Activated CD4-positive, alpha-beta T cell treated with anti-CD3 and anti-CD28 coated beads for 36 hours (primary cell): ENCODE data around the gene ACTG2. TPM values are rescaled to one million over a fixed set of nuclear protein-coding genes. Genes with fewer than 3 reads are reported as not detected.

Source experiments
- ATAC-seq: fragments of 200-7000 bp; cut with Tn5 transposase; one replicate; pipeline ENCODE4 v1.10.0; 2021; ENCODE audit warnings: mild to moderate bottlenecking, moderate library complexity
- CTCF ChIA-PET: fragments of 350-600 bp; sonication (Branson Sonifier 250); formaldehyde crosslinking; loops from one replicate; lab custom pipeline; 2021; ENCODE audit warnings: antibody characterized with exemption; lab: Charles Lee
- POLR2A ChIA-PET: fragments of 350-600 bp; sonication (Branson Sonifier 250); formaldehyde crosslinking; loops from one replicate; lab custom pipeline; 2021; ENCODE audit warnings: antibody characterized with exemption, inconsistent platforms; lab: Charles Lee
- DNase-seq: peaks from one replicate; pipeline ENCODE4 v3.0.0-alpha.2; 2020
- H3K27ac Mint-ChIP-seq: one replicate; pipeline ENCODE4 v1.8.0; 2021; ENCODE audit warnings: mixed read lengths
- H3K27me3 Mint-ChIP-seq: one replicate; pipeline ENCODE4 v1.8.0; 2021; ENCODE audit warnings: mixed read lengths
- H3K36me3 Mint-ChIP-seq: one replicate; pipeline ENCODE4 v1.8.0; 2021; ENCODE audit warnings: low read depth, mixed read lengths
- H3K4me1 Mint-ChIP-seq: one replicate; pipeline ENCODE4 v1.8.0; 2021; ENCODE audit warnings: mixed read lengths
- H3K4me3 Mint-ChIP-seq: one replicate; pipeline ENCODE4 v1.8.0; 2021; ENCODE audit warnings: mild to moderate bottlenecking, moderate library complexity, mixed read lengths
- H3K9me3 Mint-ChIP-seq: one replicate; pipeline ENCODE4 v1.8.0; 2021; ENCODE audit warnings: low read depth, mixed read lengths
- intact Hi-C, 2 experiments: fragments of 100-400 bp; cut with DNase I in 1 of 2; cut with micrococcal nuclease in 1 of 2; formaldehyde crosslinking; loops; one replicate each; pipeline versions ENCODE4 v1.14.2 to v1.15.1; 2022 to 2024; cut with DNase I, micrococcal nuclease
- total RNA-seq, 2 experiments: library from RNA; stranded (reverse); gene quantifications; one replicate each; pipeline ENCODE4 v1.2.3, GENCODE V29; 2021

ACTG2 gene
- total RNA-seq, 2 experiments from 2014 or later = 0.14 TPM; not detected in 1

DNA sequence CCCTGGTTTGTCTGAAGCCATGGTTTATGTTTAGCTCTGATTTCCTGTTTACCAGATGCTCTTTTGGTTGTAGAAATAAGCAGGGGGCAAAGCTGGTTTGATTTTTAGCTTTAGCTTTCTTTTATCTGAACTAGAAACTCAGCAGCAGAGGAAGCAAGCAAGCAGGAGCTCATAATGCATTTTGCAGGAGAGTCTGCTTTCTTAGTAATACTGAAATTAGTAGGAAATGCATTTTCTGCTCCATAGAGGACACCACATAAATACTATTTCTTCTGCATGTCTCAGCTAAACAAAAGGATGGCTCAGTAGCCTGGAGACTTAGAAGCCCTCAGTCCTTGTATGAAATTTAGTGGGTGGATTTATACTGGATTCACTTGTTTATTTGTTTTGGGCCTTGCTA lies 57.0 kb downstream of the ACTG2 start:
- DNase-seq = no peak
- H3K4me1 Mint-ChIP-seq = peaks cover 81% of the 10 kb centered on the region
- ATAC-seq = peak; percentile 42
- H3K27ac Mint-ChIP-seq = no peak overlapping the region
- ChIA-PET CTCF (interaction anchor here (1.1 to 1.5 kb wide), 6 partner anchors 8 to 202 kb away, joined by 3 to 6 read pairs (median 4); no protein-coding TSS in a partner anchor), POLR2A (interaction anchor here (1.2 kb wide), 1 partner anchor 14 kb away, joined by 3 read pairs; no protein-coding TSS in a partner anchor)
- H3K27me3 Mint-ChIP-seq = no peaks in the 10 kb centered on the region
- no peaks in the 10 kb centered on the region for H3K9me3 Mint-ChIP-seq
- H3K36me3 Mint-ChIP-seq = peaks cover 57% of the 10 kb centered on the region
- H3K4me3 Mint-ChIP-seq = no peak overlapping the region
- intact Hi-C loops = no loop called here

DNA sequence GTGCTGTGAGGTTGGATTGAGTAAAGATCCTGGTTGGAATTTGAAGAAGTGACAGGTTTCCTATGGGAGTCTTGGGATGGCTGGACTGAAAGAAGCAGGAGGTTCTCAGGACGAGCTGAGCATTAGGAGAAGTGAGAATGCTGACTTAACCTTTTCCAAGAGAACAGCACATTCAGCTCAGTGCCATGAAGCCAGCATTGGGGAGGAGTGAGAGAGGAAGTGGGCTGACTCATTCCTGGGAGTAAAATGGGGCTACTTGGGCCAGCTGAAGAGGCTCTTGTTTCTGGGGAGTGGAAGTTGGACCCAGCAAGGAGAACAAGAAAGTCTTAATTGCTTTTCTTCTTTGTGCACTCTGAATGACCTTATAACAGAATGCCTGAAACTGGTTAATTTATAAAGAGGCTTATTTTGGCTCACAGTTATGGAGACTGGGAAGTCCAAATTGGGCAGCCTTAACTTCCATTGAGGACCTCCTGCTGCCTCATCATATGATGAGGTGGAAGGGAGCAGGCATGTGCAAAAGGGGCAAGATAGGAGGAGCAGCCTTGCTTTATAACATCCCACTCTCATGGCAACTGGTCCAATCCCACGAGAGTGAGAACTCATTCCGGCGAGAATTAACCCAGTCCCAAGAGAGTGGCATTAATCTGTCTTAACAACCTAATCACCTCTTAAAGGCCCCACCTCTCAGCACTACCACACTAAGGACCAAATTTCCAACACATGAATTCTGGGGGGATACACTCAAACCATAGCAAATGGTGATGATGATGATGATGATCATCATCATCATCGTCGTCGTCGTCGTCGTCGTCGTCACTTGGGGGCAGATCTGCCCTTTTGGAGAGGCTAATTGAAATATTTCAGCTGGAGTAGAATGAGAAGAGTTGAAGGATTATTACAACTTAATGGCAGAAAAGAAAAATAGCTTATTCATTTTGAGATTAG lies 60.0 kb downstream of the ACTG2 start:
- Mint-ChIP-seq H3K4me1 (peaks cover 63% of the 10 kb centered on the region), H3K27ac (peak overlapping the region; percentile 77), H3K9me3 (no peaks in the 10 kb centered on the region), H3K36me3 (peaks cover 65% of the 10 kb centered on the region), H3K4me3 (peak overlapping the region; percentile 6), H3K27me3 (no peaks in the 10 kb centered on the region)
- DNase-seq = no peak
- ChIA-PET POLR2A (no interaction called here), CTCF (interaction anchor here (0.7 to 1.5 kb wide), 2 partner anchors 17 to 29 kb away, joined by 3 to 6 read pairs; no protein-coding TSS in a partner anchor)
- ATAC-seq = no peak
- intact Hi-C loops = no loop called here

DNA sequence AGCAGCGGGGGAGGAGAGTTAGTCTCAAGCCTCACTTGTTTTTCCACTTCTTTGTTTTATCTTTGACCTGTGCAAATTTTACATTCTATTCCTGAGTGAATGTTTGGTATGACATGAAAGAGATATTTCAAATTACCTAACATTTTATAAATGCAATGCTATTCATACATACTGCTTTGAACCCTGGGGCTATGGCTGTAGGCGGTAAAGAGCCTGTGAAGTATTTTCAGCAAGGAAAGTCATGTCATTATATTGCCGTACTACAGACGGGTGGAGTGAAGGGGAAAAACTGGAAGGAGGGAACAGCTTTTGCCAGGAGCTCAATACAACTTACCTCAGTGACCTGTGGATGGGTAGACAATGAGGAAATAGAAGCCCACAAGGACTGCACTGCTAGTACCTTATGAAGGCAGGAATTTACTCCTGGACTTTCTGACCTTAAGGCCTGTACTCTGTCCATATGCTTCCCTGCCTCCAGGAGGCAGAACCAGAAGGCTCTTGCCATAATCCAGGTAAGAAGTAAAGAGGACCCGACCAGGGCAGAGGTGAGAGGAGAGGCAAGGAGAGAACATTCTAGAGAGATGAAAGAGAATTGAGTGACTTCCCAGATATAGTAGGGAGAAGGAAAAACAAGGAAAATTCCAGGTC lies 63.5 kb downstream of the ACTG2 start:
- no peak for ATAC-seq
- H3K9me3 Mint-ChIP-seq = no peaks in the 10 kb centered on the region
- peaks cover 36% of the 10 kb centered on the region for H3K4me1 Mint-ChIP-seq
- intact Hi-C loops = no loop called here
- no peaks in the 10 kb centered on the region for H3K27me3 Mint-ChIP-seq
- ChIA-PET POLR2A (no interaction called here), CTCF (interaction anchor here (1.6 kb wide), 1 partner anchor 12 kb away, joined by 4 read pairs; no protein-coding TSS in a partner anchor)
- DNase-seq = no peak
- no peak overlapping the region for H3K27ac Mint-ChIP-seq
- H3K4me3 Mint-ChIP-seq = no peak overlapping the region
- peaks cover 67% of the 10 kb centered on the region for H3K36me3 Mint-ChIP-seq

DNA sequence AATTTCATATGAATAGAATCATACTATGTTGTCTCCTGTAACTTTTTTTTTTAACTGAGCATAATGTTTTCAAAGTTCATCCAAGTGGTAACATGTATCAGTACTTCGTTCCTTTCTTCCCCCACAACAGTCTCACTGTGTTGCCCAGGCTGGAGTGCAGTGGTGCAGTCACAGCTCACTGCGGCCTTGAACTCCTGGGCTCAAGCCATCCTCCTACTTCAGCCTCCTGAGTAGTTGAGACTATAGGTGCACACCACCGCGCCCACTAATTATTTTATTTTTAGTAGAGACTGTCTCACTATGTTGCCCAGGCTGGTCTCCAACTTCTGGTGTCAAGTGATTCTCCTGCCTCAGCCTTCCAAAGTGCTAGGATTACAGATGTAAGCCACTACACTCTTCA lies 68.5 kb downstream of the ACTG2 start:
- ATAC-seq = no peak
- Mint-ChIP-seq H3K36me3 (peaks cover 45% of the 10 kb centered on the region), H3K4me3 (no peak overlapping the region), H3K9me3 (peaks cover 5% of the 10 kb centered on the region), H3K4me1 (peaks cover 45% of the 10 kb centered on the region), H3K27ac (no peak overlapping the region), H3K27me3 (no peaks in the 10 kb centered on the region)
- POLR2A ChIA-PET = no interaction called here
- intact Hi-C loops = no loop called here
- no peak for DNase-seq
- CTCF ChIA-PET = interaction anchor here (0.8 kb wide), 1 partner anchor 10 kb away, joined by 4 read pairs; no protein-coding TSS in a partner anchor

DNA sequence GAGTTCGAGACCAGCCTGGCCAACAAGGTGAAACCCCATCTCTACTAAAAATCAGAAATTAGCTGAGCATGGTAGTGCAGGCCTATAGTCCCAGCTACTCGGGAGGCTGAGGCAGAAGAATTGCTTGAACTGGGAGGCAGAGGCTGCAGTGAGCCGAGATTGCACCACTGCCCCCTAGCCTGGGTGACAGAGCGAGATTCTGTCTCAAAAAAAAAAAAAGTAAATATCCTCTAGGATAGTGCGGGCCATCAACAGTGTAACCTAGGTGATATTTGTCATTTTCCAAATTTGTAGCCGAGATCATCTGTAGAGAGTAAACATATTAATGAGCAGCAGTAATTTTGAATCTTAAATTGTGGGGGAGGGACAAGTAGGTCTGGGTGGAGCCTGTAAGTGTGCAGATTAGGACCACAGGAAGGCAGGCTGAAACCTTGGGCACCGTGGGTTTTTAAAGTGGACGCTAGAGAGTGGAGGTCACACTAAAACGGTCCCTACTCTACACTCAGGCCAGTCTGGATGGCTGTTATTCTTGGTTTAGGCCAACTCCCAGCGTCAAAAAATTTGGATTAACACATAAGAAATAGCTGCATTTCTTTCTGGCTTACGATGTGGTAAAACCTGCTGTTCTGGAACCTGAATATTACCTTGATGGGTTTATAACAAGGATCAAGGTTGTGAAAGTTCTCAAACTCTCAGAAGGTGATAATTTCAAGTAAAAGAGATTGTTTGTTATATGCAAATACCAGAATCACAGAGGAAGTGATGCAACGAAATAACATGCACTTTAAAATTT lies 69.2 kb downstream of the ACTG2 start:
- peaks cover 39% of the 10 kb centered on the region for H3K36me3 Mint-ChIP-seq
- H3K9me3 Mint-ChIP-seq = peaks cover 5% of the 10 kb centered on the region
- intact Hi-C loops = loop anchor here in 1 of 2 experiments (2.0 kb wide), 1 partner anchor 23 kb away; the partner anchor contains the start of gene TET3
- H3K4me1 Mint-ChIP-seq = peaks cover 42% of the 10 kb centered on the region
- no peak overlapping the region for H3K4me3 Mint-ChIP-seq
- no peak overlapping the region for H3K27ac Mint-ChIP-seq
- ATAC-seq (no peak), DNase-seq (no peak)
- ChIA-PET CTCF (no interaction called here), POLR2A (no interaction called here)
- H3K27me3 Mint-ChIP-seq = no peaks in the 10 kb centered on the region

GRCh38 chr2:73962798-73963197 lies 70.0 kb downstream of the ACTG2 start:
- DNase-seq (no peak), ATAC-seq (no peak)
- Mint-ChIP-seq H3K27me3 (no peaks in the 10 kb centered on the region), H3K36me3 (peaks cover 35% of the 10 kb centered on the region), H3K27ac (peak overlapping the region; percentile 90), H3K4me3 (no peak overlapping the region), H3K9me3 (peaks cover 5% of the 10 kb centered on the region), H3K4me1 (peaks cover 40% of the 10 kb centered on the region)
- CTCF ChIA-PET = interaction anchor here (1.0 to 1.5 kb wide), 2 partner anchors 24 to 54 kb away, joined by 3 to 4 read pairs; no protein-coding TSS in a partner anchor
- intact Hi-C loops = loop anchor here (1.0 to 2.0 kb wide), 7 partner anchors 9 to 131 kb away; partner anchors contain the start of genes DGUOK (in 1 of the 2) and TET3 (in 1 of the 2)
- POLR2A ChIA-PET = interaction anchor here (1.1 to 1.4 kb wide), 2 partner anchors 13 to 36 kb away, joined by 3 to 6 read pairs; partner anchors contain the start of gene DGUOK

GRCh38 chr2:73963385-73964120 lies 70.7 kb downstream of the ACTG2 start:
- peak overlapping the region; percentile 37 for H3K4me3 Mint-ChIP-seq
- POLR2A ChIA-PET = interaction anchor here (0.6 to 1.9 kb wide), 6 partner anchors 14 to 283 kb away, joined by 3 to 9 read pairs (median 6); partner anchors contain the start of gene DGUOK

DNA sequence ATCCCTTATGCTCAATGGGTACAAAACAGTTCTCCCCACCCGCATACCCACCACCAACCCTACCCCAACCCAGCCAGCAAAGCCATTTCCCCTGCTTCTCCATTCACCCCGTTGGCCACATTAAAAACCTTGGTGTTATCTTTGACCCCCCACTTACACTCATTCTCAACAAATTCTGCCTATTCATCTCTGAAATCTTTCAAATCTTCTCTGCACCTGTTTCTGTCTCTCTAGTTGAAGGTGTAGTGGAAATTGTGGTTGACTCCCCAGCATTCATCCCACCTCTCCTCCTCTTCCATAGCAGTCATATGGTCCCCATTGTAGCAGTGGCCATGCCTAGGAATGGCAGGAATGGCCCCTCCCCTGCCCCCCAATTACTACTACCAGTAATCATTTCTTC lies 71.4 kb downstream of the ACTG2 start:
- intact Hi-C loops = loop anchor here (1.0 to 2.0 kb wide), 2 partner anchors 15 kb away; no protein-coding TSS in a partner anchor
- DNase-seq (peak; percentile 28), ATAC-seq (peak; percentile 35)
- POLR2A ChIA-PET = interaction anchor here (0.6 to 1.9 kb wide), 5 partner anchors 15 to 283 kb away, joined by 4 to 9 read pairs (median 6); partner anchors contain the start of gene DGUOK
- peak overlapping the region; percentile 37 for H3K4me3 Mint-ChIP-seq
- H3K36me3 Mint-ChIP-seq = peaks cover 21% of the 10 kb centered on the region
- peak overlapping the region; percentile 90 for H3K27ac Mint-ChIP-seq
- H3K9me3 Mint-ChIP-seq = peaks cover 5% of the 10 kb centered on the region
- CTCF ChIA-PET = interaction anchor here (0.8 to 1.5 kb wide), 6 partner anchors 20 to 56 kb away, joined by 3 to 5 read pairs (median 4); no protein-coding TSS in a partner anchor
- H3K4me1 Mint-ChIP-seq = peaks cover 44% of the 10 kb centered on the region
- H3K27me3 Mint-ChIP-seq = no peaks in the 10 kb centered on the region

More at GRCh38 chr2:73963385-73964120, 70.7 kb downstream of the ACTG2 start:
- CTCF ChIA-PET = interaction anchor here (0.6 to 1.5 kb wide), 8 partner anchors 19 to 215 kb away, joined by 3 to 5 read pairs (median 4); partner anchors contain the start of gene MOB1A
- Mint-ChIP-seq H3K36me3 (peaks cover 27% of the 10 kb centered on the region), H3K27me3 (no peaks in the 10 kb centered on the region), H3K27ac (peak overlapping the region; percentile 90), H3K9me3 (peaks cover 5% of the 10 kb centered on the region), H3K4me1 (peaks cover 41% of the 10 kb centered on the region)
- intact Hi-C loops = loop anchor here (1.0 to 2.0 kb wide), 9 partner anchors 8 to 132 kb away; partner anchors contain the start of genes DGUOK (in 1 of the 2) and TET3 (in 1 of the 2)
- ATAC-seq (peak; percentile 95), DNase-seq (peak; percentile 72)

DNA sequence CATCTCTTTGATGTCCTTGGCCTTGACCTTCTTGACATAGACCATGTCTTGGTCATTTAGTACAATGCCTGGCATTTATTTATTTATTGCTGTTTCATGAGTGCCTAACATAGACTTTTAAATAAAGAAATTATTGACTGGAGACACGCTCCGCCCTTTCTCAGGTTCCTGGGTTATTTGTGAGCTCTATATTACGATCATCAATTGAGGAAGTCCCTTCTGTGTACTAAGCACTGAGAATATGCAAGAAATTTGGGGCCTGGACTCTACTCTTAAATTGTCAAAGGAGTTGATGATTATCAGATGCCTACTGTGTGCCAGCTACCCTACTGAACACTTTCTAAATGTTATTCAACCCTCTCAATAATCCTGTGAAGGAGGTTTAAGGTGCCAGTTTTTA lies 72.2 kb downstream of the ACTG2 start:
- intact Hi-C loops = loop anchor here in 1 of 2 experiments (2.0 kb wide), 1 partner anchor 14 kb away; no protein-coding TSS in a partner anchor
- POLR2A ChIA-PET = interaction anchor here (1.9 kb wide), 1 partner anchor 22 kb away, joined by 9 read pairs; no protein-coding TSS in a partner anchor
- Mint-ChIP-seq H3K4me3 (no peak overlapping the region), H3K27ac (no peak overlapping the region), H3K9me3 (peaks cover 5% of the 10 kb centered on the region), H3K4me1 (peaks cover 52% of the 10 kb centered on the region), H3K36me3 (peaks cover 13% of the 10 kb centered on the region), H3K27me3 (no peaks in the 10 kb centered on the region)
- DNase-seq (no peak), ATAC-seq (no peak)
- CTCF ChIA-PET = interaction anchor here (0.8 to 1.4 kb wide), 4 partner anchors 14 to 155 kb away, joined by 3 to 5 read pairs (median 4); no protein-coding TSS in a partner anchor
